ENCODE data around the gene ATG5. TPM values are rescaled to one million over a fixed set of nuclear protein-coding genes. Genes with fewer than 3 reads are reported as not detected.

The ATG5 gene
- total RNA-seq, 1 experiment from 2014 or later, result 51.4 TPM

DNA sequence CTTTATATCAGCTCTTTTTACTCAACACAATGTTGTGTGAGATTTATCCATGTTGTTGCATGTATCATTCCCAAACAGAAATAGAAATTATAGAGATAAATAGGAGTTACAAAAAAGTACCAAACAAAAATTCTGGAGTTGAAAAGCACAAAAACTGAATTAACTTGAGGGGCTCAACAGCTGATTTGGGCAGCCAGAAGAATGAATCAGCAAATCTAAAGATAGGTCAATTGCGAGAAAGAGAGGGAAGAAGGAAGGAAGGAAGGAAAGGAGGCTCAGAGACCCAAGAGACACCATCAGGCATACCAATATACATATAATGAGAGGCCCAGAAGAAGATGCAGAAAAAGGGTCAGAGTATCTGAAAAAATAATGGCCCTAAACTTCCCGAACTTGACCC, 98.9 kb downstream of the ATG5 start:
- no TSS peak for BruUV-seq (replicated peaks)
- CTCF ChIA-PET, result no interaction called here
- POLR2A ChIA-PET, result no interaction called here
- TF ChIP-seq CTCF (IDR thresholded peaks at IDR 0.05) (no peak), SIN3A (IDR thresholded peaks at IDR 0.05; ENCODE audit: borderline replicate concordance, insufficient read depth, low read depth, low read length) (no peak), TCF7L2 (IDR thresholded peaks at IDR 0.05; ENCODE audit: low read depth, low read length) (no peak), REST (IDR thresholded peaks at IDR 0.05; ENCODE audit: insufficient read depth in 1 of 2, low read depth in 2 of 2, low read length in 1 of 2) (no peak)
- DNase-seq (ENCODE audit: low read depth, low spot score), result no peak
- in situ Hi-C loops (cut with HindIII; ENCODE audit: low pct_unique_long_range_greater_than_20kb, low sequenced_read_pairs), result no loop called here
- no peak for ATAC-seq
- no peak overlapping the region for H3K4me3 ChIP-seq (ENCODE audit: low read depth in 2 of 2, low read length in 2 of 2)
- H3K4me1 ChIP-seq (ENCODE audit: control insufficient read depth, insufficient read depth, low read length), result peaks cover 8% of the 10 kb centered on the region; the same call in 1 of the 2 replicates
- no peaks in the 10 kb centered on the region for H3K9me3 ChIP-seq (ENCODE audit: control insufficient read depth, insufficient read depth, low read depth, low read length)
- no peaks in the 10 kb centered on the region for H3K36me3 ChIP-seq (ENCODE audit: control insufficient read depth, insufficient read depth, low read length)
- H3K27me3 ChIP-seq (ENCODE audit: control insufficient read depth, insufficient read depth, low read length), result no peaks in the 10 kb centered on the region
- H3K27ac ChIP-seq (ENCODE audit: low read length), result no peak overlapping the region; the same call in 1 of the 2 replicates
- intact Hi-C loops (cut with micrococcal nuclease; ENCODE audit: unreplicated experiment), result no loop called here

DNA sequence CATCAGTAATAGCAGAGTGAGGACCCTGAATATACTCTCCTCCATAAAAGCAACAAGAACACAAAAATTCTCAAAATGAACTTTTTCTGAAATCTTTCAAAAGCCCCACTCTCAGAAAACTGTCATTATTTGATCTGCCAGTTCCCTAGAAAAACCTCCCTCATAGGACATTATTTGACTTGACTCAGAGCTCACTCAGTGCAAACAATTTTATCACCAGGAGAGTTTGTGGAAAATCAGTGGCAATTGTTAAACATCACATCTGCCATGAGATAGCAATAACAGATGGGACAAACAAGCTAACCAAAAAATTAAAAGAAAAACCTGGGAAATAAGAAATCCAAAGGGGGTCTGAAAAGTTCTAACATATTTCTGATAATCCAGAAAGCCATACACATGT, 100.0 kb downstream of the ATG5 start:
- ATAC-seq (no peak), DNase-seq (ENCODE audit: low read depth, low spot score) (peak; percentile 17)
- in situ Hi-C loops (cut with HindIII; ENCODE audit: low pct_unique_long_range_greater_than_20kb, low sequenced_read_pairs), result no loop called here
- Histone ChIP-seq H3K36me3 (ENCODE audit: control insufficient read depth, insufficient read depth, low read length) (no peaks in the 10 kb centered on the region), H3K4me3 (ENCODE audit: low read depth in 2 of 2, low read length in 2 of 2) (no peak overlapping the region), H3K27me3 (ENCODE audit: control insufficient read depth, insufficient read depth, low read length) (no peaks in the 10 kb centered on the region), H3K9me3 (ENCODE audit: control insufficient read depth, insufficient read depth, low read depth, low read length) (no peaks in the 10 kb centered on the region), H3K4me1 (ENCODE audit: control insufficient read depth, insufficient read depth, low read length) (peaks cover 8% of the 10 kb centered on the region; the same call in 1 of the 2 replicates), H3K27ac (ENCODE audit: low read length) (peak overlapping the region; percentile 29; the same call in 1 of the 2 replicates)
- no TSS peak for BruUV-seq (replicated peaks)
- intact Hi-C loops (cut with micrococcal nuclease; ENCODE audit: unreplicated experiment), result no loop called here
- ChIA-PET CTCF (no interaction called here), POLR2A (no interaction called here)
- TF ChIP-seq TCF7L2 (IDR thresholded peaks at IDR 0.05; ENCODE audit: low read depth, low read length) (no peak), REST (IDR thresholded peaks at IDR 0.05; ENCODE audit: insufficient read depth in 1 of 2, low read depth in 2 of 2, low read length in 1 of 2) (no peak), POLR2AphosphoS5 (IDR thresholded peaks at IDR 0.05; ENCODE audit: low read depth, low read length) (no peak), CTCF (IDR thresholded peaks at IDR 0.05) (no peak), SIN3A (IDR thresholded peaks at IDR 0.05; ENCODE audit: borderline replicate concordance, insufficient read depth, low read depth, low read length) (no peak)

Data from Panc1 (cell line).